Measurements from ENCODE around the gene C2CD4B.

C2CD4B gene

DNA sequence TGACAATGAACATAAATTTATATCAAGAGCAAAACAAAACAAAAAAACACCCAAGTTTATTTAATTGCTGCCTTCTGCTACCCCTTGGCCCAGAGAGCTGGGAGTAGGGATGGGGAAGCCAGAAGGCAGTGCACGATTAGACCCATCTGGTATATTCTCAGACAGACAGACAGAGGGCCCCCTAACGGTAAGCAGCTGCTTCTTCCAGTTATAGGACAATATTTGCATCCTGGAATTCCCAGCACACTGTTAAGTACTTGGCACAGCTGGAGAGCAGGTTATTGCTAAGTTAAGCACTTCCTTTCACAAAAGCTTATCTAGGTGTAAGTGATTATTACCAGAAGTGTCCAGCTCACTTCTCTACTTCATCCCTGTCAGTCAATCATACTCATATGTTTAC lies 39.3 kb downstream of the C2CD4B start:
- TF ChIP-seq, protein P1, sequence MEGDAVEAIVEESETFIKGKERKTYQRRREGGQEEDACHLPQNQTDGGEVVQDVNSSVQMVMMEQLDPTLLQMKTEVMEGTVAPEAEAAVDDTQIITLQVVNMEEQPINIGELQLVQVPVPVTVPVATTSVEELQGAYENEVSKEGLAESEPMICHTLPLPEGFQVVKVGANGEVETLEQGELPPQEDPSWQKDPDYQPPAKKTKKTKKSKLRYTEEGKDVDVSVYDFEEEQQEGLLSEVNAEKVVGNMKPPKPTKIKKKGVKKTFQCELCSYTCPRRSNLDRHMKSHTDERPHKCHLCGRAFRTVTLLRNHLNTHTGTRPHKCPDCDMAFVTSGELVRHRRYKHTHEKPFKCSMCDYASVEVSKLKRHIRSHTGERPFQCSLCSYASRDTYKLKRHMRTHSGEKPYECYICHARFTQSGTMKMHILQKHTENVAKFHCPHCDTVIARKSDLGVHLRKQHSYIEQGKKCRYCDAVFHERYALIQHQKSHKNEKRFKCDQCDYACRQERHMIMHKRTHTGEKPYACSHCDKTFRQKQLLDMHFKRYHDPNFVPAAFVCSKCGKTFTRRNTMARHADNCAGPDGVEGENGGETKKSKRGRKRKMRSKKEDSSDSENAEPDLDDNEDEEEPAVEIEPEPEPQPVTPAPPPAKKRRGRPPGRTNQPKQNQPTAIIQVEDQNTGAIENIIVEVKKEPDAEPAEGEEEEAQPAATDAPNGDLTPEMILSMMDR (conservative IDR thresholded peaks at IDR 0.05), result peak; percentile 77
- no peak for TF ChIP-seq ZFX (IDR thresholded peaks at IDR 0.05)
- no peak overlapping the region for H3K27ac ChIP-seq

DNA sequence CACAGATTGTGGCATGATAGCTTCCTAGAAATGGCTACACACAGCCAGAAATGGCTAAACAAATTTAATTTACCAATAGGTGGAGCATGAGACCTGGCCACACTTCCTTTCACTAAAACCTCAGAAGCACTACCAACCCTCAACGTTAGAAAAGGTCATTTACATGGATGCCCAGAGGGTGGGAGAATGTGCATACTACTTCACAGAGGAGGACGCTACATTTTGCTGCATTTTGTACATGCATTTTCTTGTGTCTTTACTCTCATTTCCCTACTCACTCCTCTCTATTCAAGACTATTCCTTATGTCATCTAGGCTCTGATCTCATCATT lies 40.1 kb downstream of the C2CD4B start:
- no peak for TF ChIP-seq ZFX (IDR thresholded peaks at IDR 0.05)
- TF ChIP-seq, protein P1 (conservative IDR thresholded peaks at IDR 0.05), result no peak
- no peak overlapping the region for H3K27ac ChIP-seq

DNA sequence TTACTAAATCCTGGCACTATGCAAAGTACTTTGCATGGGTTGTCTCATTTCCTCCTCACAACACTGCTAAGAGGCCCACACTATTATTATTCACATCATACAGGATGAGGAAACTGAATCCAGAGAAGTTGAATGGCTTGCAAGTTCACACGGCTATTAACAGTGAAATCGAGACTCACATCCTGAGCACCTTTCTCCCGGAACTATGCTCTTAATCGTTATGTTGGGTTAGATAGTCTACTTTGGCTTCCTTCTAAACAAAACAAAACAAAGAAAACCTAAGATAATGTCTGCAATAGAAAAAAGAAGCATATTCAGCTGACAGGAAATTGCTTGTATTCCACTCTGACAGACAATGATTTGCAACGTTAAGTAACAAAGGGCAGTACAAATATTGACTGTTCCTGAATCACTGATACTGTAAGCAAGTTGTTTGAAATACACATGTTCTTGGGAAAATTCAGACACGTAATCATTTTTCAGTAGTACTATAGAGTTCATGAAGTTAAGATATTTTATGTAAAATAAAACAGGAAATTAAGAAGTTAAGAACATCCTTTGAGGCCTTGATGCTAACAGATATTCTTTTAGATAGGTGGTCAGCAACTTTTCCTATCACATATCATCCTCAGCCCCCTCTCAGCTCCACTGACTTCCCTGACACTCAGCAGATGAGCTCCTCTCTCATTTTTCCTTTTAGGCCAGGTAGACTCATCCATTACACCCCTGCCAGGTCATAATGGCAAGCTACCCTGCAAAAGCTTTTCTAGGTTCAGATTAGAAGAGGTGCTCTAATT lies 40.7 kb downstream of the C2CD4B start:
- H3K27ac ChIP-seq, result no peak overlapping the region
- no peak for TF ChIP-seq ZFX (IDR thresholded peaks at IDR 0.05)
- TF ChIP-seq, protein P1 (conservative IDR thresholded peaks at IDR 0.05), result no peak

DNA sequence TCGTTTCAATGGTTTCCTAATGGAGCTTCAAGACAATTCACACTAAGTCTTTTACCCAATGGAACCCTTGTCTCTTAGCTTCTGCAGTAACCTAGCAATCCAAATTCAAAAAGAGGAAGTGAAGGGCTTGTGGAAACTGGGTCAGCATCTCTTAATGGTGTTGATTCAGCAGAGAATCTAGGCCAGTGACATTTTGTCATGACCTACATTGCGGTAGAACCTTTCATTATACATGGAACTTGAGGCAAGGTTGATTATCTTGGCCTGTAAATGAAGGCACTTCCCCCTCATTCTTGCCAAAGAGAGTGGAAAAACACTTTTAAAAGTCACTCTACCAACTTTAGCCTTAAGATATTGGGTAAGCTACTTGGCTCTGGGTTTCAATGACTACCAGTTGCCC lies 42.8 kb downstream of the C2CD4B start:
- no peak overlapping the region for H3K27ac ChIP-seq
- no peak for TF ChIP-seq ZFX (IDR thresholded peaks at IDR 0.05)
- TF ChIP-seq, protein P1 (conservative IDR thresholded peaks at IDR 0.05), result no peak

DNA sequence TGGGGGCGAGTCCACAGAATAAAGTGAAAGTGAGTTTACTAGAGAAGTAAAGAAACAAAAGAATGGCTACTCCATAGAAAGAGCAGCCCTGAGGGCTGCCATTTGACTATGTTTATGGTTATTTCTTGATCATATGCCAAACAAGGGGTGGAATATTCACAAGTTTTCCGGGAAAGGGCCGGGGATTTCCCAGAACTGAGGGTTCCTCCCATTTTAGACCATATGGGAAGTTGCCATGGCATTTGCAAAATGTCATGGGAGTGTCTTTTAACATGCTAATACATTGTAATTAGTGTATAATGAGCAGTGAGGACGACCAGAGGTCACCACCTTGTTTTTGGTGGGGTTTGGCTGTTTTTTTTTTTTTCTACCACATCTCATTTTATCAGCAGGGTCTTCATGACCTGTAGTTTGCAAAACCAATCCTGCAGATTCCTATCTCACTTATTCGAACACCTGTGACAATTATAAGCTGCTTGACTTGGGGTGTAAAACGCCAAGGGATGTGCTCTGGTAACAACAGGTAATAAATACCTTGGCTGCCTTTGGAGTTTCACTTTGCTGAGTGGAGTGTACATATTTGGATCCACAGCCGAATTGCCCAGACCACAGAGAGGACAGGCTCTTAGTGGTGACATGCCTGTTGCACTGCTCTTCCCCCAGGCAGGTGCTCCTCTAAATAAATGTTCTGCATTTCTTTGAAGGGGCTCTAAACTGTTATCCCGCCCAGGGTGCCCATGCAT lies 43.6 kb downstream of the C2CD4B start:
- TF ChIP-seq, protein P1 (conservative IDR thresholded peaks at IDR 0.05), result no peak
- TF ChIP-seq ZFX (IDR thresholded peaks at IDR 0.05), result no peak
- H3K27ac ChIP-seq, result no peak overlapping the region

DNA sequence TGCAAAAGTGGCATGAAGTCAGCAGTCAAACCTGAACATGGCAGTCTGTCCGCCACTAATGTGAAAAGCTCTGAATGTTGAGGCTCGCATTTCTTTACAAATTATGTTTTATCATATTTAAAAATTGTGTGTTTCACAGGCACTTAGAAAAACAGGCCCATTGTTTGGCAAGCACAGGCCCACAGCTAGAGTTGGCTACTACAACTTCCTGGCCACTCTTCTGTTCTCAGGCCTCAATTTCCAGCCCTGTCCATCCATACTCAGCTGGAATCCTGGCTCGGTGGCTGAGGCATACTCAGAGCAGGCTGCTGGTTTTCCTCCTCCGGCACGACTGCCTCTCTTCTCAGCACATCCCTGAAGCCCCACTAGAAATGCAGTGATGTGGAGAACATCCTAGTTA lies 44.3 kb downstream of the C2CD4B start:
- no peak overlapping the region for H3K27ac ChIP-seq
- TF ChIP-seq, protein P1 (conservative IDR thresholded peaks at IDR 0.05), result no peak

DNA sequence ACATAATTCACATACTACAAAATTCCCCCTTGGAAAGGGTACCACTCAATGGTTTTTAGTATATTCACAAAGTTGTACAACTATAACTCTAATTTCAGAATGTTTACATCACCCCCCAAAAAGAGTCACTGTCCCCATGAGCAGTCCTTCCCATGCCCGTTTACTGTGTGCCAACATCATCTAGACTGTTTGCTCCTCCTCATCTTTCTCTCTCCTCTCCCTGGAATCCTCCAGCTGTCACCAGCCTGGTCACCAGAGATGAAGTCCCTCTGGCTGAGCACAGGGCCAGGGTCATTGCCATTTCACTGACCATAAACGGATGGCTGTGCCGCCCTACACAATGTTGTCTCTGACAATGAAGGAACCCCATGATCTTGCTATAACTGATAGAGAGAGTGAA lies 45.2 kb downstream of the C2CD4B start:
- H3K27ac ChIP-seq, result no peak overlapping the region

More for the DNA sequence above, 45.2 kb downstream of the C2CD4B start:
- TF ChIP-seq ZFX (IDR thresholded peaks at IDR 0.05), result no peak
- TF ChIP-seq, protein P1 (conservative IDR thresholded peaks at IDR 0.05), result no peak

Measured in C4-2B (cell line).